C4-2B (cell line): ENCODE measurements around the gene SCN8A.

ENCODE experiments used
- CTCF ChIP-seq: fragments of 450-650 bp; conservative IDR thresholded peaks from 2 replicates; pipeline ENCODE4 v1.5.1; 2017; ENCODE audit warnings: mild to moderate bottlenecking
- ZFX ChIP-seq: fragments of 450-650 bp; IDR thresholded peaks from 2 replicates; pipeline ENCODE4 v1.6.1; 2017

- no peak for TF ChIP-seq CTCF
- no peak for TF ChIP-seq ZFX
Observed at GRCh38 chr12:51695241-51696010, 104.4 kb downstream of the SCN8A start.
